Measurements from ENCODE around the gene PKNOX2.

Gene PKNOX2

DNA sequence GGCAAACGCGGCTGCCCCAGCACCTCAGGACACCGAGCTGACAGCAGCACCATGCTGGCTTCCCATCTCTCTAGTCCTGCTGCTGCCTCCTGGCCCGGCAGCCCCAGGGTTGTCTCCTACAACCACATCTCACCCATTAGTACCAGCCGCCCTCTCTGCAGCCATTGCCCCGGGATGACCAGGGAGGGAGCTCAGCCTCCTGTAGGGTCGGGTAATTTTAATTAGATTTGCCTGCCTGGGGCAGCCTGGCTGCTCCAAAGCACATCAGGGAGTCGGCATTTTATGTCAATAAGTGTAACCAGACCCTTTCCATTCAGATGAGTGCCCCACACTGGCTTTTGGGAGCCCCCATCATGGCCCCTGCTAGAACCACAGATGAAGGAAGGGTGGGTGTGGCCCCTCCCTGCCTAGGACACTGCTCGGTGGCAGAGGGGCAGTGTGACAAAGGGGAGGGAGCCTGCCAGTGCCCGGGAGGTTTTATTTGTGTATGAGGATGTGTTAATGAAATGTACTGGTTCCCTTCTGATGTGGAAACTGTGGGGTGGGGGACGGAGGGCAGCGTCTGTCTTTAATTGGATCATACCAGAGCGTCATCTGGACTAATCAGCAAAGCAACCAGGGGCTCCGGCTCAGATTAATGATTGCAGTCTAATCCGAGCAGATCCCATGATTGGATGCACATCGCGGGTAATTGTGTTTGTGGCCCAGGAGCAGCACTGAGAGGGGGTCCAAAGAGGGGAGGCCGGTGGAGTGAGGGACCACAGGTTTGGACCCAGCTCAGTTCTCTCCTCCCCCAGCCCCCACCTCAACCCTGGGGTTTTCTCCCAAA is 206.2 kb downstream of the PKNOX2 start:
- DNase-seq: no peak

DNA sequence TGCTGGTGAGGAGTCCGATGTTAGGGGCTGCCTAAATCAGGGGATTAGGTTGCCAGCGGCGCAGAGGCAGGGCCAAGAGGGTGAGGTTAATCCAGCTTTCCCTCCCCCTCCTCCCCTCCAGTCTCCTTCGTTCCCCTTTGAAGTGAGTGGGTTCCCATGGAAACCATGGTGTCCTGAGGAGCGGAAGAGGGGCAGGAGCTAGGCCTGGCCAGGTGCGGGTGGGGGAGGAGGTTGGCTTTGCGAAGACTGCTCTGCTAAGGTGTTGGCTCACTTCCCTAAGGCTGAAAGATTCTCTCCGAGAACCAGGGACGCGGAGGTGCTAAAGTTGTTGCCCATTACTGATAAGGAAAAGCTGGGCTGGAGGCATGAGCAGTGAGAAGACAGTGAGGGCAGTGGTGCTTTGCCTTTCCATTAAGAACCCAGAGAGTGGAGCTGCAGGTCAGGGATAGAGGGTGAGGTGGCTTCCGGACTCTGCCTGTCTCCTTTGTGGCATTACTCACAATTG is 206.9 kb downstream of the PKNOX2 start:
- no peak for DNase-seq

DNA sequence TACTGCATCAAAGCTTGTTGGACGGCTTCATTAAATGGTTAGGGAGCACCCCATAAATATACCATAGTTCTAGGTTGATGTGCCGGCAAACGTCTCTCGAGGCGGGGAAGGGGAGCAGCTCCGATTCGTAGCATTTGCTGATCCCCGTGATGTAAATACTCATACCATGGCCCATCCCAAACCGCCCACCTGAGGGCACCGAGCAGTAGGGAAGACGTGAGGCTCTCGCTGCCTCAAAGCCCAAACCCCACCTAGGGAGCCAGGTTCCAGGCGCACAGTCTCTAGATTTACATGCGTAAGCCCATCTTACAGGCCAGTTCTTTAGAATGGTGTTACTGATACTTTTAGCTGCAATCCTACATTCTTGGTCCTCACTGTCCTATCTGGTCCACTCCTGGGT is 207.5 kb downstream of the PKNOX2 start:
- no peak for DNase-seq

DNA sequence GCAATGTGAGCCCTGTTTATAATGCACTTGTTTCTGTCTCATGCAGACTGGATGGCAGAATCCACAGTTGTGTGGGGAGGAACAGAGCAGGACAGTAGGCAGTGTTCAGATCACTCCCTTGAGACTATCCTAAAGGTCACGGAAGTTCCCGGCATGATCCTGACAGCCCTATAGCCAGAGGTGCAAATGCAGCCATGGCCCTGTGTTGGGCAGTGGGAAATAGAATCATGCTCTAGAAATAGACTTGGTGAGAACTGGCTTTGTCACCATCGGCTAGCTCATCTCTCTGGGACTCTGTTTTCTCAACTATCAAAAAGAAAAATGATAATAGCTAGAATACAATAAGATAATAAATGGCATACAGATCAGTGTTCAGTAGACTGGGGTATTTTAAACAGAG is 208.4 kb downstream of the PKNOX2 start:
- DNase-seq: no peak

DNA sequence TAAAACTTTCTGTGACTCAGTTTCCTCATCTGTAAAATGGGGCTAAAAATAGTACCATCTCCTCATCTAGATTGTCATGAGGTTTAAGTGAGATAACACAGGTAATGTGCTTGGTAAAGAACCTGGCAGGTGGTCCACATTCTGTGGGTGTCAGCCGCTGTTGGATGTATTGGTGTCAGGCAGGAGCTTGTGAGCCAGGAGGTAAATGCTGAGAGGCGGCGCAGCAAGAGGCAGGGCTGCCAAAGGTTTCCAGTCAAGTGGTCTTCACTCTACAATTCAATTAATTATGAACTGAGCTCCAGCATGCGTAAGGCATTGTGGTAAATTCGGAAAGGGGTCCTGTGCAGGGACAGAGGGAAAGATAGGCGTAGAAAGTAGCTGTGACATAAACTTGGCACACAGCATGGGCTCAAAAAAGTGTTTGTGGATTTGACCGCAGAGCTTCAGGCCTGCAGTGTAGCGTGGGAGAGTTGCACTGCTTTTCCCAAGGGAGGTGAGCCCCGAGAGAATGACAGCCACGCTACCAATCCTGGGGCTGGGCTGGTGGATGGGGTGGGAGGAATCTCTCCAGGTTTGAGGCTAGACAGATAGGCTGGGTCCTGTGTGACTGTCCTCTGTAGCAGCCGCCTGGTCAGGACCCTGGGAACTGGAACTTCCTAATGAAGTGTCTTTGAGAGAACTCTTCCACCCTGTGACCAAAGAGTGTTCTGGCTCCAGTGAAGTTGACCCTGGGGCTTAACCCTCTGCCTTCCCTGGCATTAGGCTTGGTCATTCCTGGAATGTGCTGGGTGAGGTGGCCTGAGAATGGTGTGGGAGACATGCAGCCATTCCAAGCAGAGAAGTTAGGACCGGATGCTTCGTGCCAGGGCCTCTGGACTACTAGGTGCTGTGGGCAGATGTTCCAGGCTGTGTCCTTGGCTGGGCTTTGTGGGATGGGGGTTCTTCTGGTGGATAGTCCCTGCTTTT is 209.2 kb downstream of the PKNOX2 start:
- DNase-seq: no peak

DNA sequence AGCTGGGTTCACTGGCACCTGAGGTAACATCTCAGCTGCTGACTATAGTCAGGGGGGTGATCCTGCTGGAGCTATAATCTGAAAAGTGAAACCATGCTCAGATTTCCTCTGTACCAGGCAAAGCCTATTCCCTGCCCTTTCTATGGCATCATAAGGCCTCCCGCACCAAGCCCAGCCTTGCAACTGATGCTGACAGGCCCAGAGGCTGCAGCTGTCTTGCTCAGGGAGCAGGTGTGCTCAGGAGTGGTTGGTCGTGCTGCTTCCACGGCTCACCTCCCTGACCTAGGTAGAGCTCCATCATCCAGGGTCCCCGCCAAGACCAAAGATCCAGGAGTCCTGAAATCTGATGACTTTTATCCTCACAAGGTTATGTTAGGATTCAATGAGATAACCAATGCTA is 209.8 kb downstream of the PKNOX2 start:
- no peak for DNase-seq

DNA sequence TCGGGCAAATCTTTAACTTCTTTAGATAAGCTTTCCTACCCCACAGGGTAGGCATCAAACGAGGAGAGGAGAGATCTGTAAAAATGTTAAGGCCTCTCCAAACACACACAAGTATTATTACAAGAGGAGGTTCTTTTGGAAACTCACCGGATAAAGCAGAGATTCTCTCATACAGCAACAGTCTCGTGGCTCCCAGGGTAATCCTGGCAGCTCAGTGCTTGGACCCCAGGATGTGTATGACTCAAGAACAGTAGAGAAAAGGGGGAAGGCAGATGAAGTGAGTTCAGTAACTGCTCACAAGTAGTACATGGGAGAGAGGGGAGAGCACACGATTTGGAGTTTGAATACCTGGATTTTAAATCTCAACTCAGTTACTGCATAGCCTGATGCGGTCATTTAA is 210.6 kb downstream of the PKNOX2 start:
- no peak for DNase-seq

DNA sequence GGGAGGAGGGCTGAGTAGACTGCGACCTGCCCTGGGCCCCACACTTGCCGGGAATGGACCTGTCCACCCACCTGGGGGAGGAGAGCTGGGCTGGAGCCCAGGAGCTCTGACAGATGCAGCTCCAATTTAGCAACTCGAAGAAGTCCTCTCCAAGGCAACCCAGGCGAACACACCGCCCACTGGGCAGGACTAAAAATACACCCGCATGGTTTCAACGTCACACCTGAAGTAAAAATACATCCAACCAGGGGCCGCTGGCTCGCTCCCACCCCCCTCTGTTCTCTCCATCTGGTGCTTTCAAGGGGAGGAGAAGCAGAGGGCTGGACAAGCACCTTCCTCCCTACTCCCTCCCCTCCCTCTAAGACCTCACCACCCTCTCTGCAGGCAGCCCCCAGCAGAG is 211.6 kb downstream of the PKNOX2 start:
- no peak for DNase-seq

DNA sequence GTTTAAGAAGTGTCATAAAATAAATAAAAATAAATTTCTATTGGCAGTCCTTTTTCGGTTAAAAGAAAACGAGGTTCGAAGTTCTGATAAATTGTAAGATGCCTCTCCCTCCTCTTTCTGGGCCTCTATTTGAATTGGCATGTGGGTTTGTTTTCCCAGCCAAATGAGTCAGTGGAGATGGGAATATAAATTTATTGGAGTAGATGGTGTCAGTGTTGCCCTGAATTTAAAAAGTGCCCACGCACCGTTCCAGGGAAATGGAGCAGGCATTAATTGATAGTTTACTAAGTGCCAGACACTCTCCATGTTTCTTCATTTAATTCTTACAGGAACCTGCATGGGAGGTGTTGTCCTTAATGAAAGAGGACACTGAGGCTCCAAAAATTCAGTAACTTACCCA is 212.3 kb downstream of the PKNOX2 start:
- DNase-seq: no peak

DNA sequence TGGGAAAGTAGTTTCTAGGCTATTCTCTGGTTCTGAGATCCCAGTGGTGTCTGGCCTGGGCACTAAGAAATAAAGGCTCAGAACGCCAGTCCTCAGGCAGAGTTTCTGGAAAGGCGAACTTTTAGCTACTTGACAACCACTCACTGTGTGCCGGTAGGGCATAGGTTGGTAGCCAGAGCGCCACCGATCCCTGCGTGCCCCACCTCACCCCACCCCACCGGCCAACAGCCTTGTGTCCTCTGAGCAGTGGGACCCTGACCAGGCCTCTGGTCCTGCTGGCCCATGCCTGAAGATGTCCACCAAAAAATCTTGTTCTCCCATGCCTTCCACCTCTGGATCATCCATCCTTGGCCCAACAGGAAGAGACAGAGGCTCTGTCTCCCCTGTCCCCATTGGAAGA is 213.5 kb downstream of the PKNOX2 start:
- no peak for DNase-seq

DNA sequence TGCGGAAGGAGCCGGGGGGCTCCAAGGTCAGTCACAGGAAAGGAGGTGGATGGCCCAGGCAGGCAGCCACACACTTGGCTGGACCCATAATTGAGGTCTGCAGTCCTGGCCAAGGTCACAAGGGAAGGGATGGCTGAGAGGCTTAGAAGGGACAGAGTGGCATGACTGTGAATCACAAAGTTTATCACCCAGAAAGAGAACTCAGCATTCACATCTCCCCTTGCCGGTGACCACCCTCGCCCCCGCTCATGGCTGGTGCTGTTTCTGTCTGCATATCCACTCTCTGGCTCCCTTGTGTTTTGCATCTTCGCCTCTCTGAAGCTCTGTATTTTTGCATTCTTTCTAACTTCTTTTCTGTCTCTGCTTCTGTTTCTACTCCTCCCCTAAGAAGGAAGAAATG is 214.0 kb downstream of the PKNOX2 start:
- no peak for DNase-seq

DNA sequence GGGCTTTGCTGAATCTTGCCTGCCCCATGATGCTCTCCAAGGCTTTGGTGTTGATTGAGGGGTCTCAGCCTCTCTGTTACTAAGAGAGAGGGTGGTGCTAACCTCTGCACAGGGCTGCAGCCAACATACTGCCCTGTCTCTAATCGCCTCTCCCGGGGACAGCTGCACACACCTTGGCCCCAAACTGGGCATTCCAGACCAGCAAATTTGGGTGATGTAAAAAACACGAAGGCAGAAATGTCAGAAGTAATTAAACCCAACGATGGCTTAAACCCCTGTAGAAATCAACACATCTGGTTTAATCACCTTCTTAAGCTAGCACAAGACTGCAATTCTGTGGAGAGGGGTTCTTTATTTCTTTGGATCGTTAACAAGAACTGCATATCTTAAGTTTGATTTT is 215.0 kb downstream of the PKNOX2 start:
- DNase-seq: no peak

DNA sequence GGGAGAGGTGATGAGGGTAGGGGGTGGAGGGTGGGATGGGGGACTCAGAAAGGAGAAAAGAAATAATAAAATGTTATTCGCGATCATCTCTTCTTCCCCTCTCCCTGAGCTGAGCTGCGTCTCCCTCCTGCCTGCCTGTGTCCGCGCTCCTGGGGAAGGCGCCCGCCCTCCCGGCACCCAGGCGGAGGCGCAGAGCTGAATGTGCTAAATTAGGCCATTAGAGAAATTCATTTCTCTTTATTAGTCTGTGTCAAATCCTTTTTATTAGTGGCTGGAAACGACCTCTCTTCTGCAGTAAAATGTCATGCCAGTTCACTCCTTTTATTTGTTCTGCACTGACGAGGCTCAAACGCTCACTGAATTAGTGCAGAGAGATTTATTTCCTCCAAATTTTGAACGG is 215.4 kb downstream of the PKNOX2 start:
- no peak for DNase-seq

DNA sequence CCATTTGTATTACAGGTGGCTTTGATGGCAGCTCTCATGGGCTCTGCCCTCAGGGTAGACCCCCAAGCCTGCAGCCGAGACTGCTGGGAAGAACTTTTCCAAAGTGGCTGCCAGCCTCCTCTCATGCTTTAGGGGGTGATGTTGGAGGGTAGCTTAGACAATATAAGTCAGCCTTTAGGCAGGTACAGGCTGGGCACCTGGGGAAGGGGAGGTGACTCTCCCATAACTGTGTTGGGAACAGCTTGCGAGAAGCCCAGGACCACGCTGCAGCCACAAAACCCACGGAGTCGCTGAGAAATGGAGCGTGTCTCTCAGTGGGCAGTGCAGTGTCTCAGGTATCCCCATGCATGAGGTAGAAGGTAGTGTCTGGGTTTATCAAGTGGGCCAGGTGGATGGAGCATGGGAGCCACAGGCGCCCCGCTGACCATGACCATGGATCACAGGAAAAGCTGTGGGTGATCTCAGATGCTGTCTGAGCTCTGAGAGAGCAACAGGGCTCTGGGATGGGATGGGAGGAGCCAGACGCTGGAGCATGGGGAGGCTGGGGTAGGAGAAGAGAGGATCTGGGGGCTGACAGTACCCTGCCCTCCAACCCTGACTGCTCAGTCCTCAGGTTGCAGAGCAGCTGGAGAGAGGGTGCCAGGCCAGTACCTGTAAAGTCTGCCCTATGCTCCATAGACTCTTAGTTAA is 216.3 kb downstream of the PKNOX2 start:
- no peak for DNase-seq

DNA sequence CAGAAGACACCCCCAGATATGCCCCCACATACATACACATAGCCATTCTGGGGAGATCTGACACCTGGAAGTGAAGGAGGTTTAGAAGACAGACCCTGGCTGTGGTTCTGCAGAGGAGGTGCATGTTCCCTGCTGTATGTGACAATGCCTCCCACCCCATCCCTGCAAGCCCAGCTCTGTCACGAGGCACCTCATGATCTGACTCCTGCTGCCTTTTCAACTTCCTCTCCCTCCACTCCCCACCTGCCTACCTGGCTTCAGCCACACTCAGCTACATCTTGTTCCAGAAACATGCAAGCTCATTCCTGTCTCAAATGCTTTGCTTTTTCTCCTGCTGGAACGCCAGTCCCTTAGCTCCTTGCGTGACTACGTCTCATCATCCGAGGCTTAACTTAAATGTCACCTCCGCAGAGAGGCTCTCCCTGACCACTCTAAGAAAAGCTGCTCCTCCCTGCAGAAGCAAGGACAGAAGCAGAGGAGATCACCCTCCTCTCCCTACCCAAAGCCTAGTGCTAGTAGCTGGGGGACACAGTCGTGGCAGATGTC is 217.0 kb downstream of the PKNOX2 start:
- DNase-seq: no peak

DNA sequence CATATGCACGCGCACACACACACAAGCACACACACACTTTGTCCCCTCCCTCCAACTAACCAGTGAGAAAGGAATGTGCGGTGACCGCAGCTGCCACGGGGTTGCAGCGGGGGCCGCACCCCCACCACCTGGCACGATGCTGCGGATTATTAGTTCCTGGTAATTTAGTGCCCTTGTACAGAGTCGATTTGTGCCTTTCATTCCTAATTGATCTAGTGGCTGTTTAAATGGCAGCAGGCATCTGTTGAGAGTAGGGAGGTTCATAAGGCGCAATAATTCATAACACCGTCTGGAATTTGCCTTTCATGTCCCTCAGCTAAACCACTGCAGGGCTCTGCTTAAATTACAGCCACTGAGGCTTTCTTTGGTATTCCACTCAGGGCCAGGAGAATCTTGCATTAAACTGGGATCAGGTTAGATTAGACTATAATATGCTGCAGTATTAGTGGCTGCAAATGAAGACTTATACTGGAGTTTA is 217.8 kb downstream of the PKNOX2 start:
- no peak for DNase-seq

DNA sequence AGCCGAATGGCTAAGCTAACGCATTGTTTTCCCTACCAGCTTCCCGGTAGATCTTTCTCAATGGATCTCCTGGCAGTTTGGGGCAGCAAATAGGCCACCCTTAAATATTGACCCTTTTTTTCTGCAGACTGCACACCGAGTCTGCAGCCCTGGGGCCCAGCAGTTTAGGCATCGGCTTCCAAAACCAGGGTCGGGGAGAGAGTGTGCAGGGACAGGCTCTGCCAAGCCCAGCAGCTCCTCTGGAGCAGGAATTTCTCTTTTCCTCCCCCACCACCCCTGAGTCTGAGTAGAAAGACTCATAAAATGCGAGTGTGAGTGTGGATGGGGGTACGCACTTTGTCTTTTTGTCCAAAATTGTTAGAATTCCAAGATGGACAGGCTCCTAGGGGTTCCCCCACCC is 218.3 kb downstream of the PKNOX2 start:
- DNase-seq: no peak

DNA sequence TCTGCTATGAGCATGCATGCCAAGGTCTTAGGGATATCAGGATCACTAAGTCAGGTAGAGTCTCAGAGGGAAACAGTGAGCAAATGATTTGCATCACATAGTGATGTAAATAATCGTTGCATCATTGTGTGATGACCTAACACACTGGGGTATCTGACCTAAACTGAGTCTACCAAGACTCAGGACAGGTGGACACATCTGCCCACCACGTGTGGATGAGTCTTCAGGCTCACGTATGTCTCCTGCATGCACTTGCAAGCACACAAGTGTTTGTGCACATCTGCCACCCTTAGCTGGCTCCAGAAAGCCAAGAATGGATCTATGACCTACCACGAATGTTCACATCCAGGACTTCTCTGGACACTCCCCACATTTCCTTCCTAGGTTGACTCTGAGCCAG is 220.3 kb downstream of the PKNOX2 start:
- no peak for DNase-seq

DNA sequence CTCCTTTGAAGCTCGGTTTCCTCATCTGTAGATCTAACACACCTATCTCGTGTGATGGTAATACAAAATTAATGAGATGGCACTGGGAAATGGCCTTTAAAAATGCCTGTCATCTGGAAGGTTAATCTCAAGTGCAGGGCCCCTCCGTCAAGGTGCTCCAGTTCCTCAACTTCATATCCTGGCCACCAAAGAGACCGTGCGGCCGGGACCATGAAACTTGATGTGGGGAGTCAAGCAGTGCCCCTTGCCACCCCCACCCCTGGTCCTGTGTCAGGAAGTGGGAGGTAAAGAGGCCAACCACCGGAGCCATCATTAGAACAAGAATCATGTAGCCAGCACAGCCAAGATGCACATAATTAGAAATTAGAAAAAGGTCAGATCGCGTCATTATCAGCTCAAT is 223.3 kb downstream of the PKNOX2 start:
- no peak for DNase-seq

DNA sequence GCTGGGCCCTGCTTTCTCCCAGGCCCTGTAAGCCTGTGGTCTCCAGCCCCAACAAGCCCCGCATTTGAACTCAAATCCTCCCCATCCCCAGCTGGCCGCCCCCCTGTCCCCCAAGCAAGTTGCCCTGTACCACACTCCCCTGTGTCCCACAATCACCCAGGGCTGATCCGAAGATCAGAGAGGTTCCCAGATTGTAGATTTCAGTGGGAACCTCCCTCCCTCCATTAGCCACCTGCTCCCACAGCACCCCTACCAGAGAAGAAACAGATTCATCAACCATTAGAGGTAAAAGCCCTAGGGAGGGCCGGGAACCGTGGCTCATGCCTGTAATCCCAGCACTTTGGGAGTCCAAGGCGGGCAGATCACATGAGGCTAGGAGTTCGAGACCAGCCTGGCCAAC is 224.1 kb downstream of the PKNOX2 start:
- DNase-seq: no peak

DNA sequence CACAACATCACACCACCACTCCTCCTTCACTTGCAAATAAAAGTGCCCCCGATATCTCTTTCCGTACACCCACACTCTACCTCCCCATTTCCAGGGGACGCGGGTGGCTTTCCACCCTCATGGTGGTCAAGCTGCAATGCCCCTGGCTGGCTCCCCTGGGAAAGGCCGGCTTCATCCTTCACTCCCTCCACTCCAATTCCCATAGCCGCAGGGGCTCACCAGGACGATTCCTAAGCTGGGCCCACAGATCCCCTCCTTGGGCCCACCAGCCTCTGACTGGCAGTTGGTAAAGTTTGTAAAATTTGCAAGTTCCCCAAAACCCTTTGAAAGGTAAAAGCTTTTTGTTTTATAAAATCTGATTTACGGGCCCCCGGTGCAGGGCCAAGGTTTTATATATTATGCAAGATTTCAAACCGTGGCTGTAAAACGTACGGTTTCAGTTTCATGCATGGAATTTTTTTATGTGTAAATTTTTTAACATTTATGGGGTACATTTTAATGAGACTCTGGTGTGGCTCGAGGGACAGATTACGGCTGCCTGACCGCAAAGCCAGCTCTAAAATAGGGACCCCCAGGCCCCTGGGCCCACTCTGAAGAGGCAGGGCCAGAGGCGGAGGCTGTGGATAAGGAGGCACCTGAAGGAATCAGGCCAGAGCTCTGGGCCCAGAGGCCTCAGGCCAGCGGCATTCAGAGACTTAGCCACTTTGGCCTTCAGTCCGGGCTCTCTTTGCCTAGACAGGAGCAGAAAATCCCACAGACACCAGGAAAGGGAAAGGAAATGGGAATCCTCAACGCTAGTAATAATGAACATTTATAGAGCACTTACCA is 225.0 kb downstream of the PKNOX2 start:
- DNase-seq: no peak

DNA sequence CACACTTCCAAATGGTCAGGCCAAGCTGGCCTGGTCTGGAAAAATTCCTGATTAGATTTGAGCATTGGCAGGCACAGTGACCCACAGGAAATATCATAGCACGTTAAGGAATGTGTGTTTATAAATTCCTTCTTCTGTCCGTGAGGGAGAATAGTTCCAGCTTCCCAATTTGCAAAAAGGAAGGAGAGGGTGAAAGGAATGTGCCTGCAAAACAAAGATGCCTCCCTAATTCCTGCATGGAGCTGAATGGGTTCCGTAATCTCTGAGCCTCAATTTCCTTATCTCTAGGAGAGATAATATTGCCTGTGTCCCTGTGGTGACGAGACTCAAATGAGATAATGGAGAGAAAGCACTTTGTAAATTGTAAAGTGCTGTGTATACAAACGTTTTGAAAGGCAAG is 226.4 kb downstream of the PKNOX2 start:
- no peak for DNase-seq
